ENCODE results near the gene KRTAP3-2. TPM values are rescaled to one million over a fixed set of nuclear protein-coding genes. Genes with fewer than 3 reads are reported as not detected.

Gene KRTAP3-2
- polyA plus RNA-seq, 1 experiment: not detected

GRCh38 chr17:41002814-41003213, 3.1 kb upstream of the KRTAP3-2 start:
- CTCF ChIA-PET: no interaction called here
- Histone ChIP-seq H3K27me3 (ENCODE audit: control insufficient read depth, insufficient read depth, low read length) (no peaks in the 10 kb centered on the region), H3K36me3 (ENCODE audit: control insufficient read depth, insufficient read depth, low read length) (no peaks in the 10 kb centered on the region), H3K4me3 (ENCODE audit: low read depth, low read length) (no peak overlapping the region)
- no peak for TF ChIP-seq CTCF (IDR thresholded peaks at IDR 0.05; ENCODE audit: insufficient read depth, low read depth, low read length)
- POLR2A ChIA-PET: no interaction called here
- DNase-seq (ENCODE audit: low read depth): no peak

- TF ChIP-seq CTCF (IDR thresholded peaks at IDR 0.05; ENCODE audit: insufficient read depth, low read depth, low read length): no peak
- DNase-seq (ENCODE audit: low read depth): no peak
- Histone ChIP-seq H3K36me3 (ENCODE audit: control insufficient read depth, insufficient read depth, low read length) (no peaks in the 10 kb centered on the region), H3K27me3 (ENCODE audit: control insufficient read depth, insufficient read depth, low read length) (no peaks in the 10 kb centered on the region), H3K4me3 (ENCODE audit: low read depth, low read length) (no peak overlapping the region)
- ChIA-PET CTCF (no interaction called here), POLR2A (interaction anchor here (0.6 kb wide), 1 partner anchor 183 kb away, joined by 6 read pairs; no protein-coding TSS in a partner anchor)
Measured at GRCh38 chr17:41001795-41002194, 2.1 kb upstream of the KRTAP3-2 start.

- no peak for TF ChIP-seq CTCF (IDR thresholded peaks at IDR 0.05; ENCODE audit: insufficient read depth, low read depth, low read length)
- H3K27me3 ChIP-seq (ENCODE audit: control insufficient read depth, insufficient read depth, low read length): no peaks in the 10 kb centered on the region
- POLR2A ChIA-PET: no interaction called here
- no peaks in the 10 kb centered on the region for H3K36me3 ChIP-seq (ENCODE audit: control insufficient read depth, insufficient read depth, low read length)
- CTCF ChIA-PET: no interaction called here
- no peak overlapping the region for H3K4me3 ChIP-seq (ENCODE audit: low read depth, low read length)
- DNase-seq (ENCODE audit: low read depth): no peak
Measured at GRCh38 chr17:40997361-40997760, 2.3 kb downstream of the KRTAP3-2 start.

- Histone ChIP-seq H3K36me3 (ENCODE audit: control insufficient read depth, insufficient read depth, low read length) (no peaks in the 10 kb centered on the region), H3K4me3 (ENCODE audit: low read depth, low read length) (no peak overlapping the region), H3K27me3 (ENCODE audit: control insufficient read depth, insufficient read depth, low read length) (no peaks in the 10 kb centered on the region)
- ChIA-PET CTCF (no interaction called here), POLR2A (no interaction called here)
- no peak for DNase-seq (ENCODE audit: low read depth)
- TF ChIP-seq CTCF (IDR thresholded peaks at IDR 0.05; ENCODE audit: insufficient read depth, low read depth, low read length): no peak
Measured at GRCh38 chr17:40996829-40997228, 2.9 kb downstream of the KRTAP3-2 start.

- ChIA-PET POLR2A (no interaction called here), CTCF (no interaction called here)
- no peak for TF ChIP-seq CTCF (IDR thresholded peaks at IDR 0.05; ENCODE audit: insufficient read depth, low read depth, low read length)
- no peaks in the 10 kb centered on the region for H3K36me3 ChIP-seq (ENCODE audit: control insufficient read depth, insufficient read depth, low read length)
- DNase-seq (ENCODE audit: low read depth): no peak
- H3K4me3 ChIP-seq (ENCODE audit: low read depth, low read length): no peak overlapping the region
- H3K27me3 ChIP-seq (ENCODE audit: control insufficient read depth, insufficient read depth, low read length): no peaks in the 10 kb centered on the region
Measured at GRCh38 chr17:40995116-40995515, 4.6 kb downstream of the KRTAP3-2 start.

Measured in BJ (cell line).